GM06990 (cell line): Measurements from ENCODE around the gene CTNNAL1.
A peak's percentile ranks its signal among the peaks of the same experiment; 100 is the strongest.
"Not testable (repeated sequence)": the region's sequence is repeated elsewhere in the genome, so short reads cannot be mapped to it uniquely, and the experiment has no call there.

Experiments used
- DNase-seq: peaks from one replicate; pipeline ENCODE4 v3.0.0-alpha.2; 2011; ENCODE audit not compliant: insufficient read length; ENCODE audit errors: extremely low read depth
- H3K27me3 ChIP-seq: replicated peaks from 2 replicates; pipeline ENCODE4 v1.6.0; 2011; ENCODE audit warnings: low read length; ENCODE audit not compliant: control insufficient read depth, insufficient read depth
- H3K36me3 ChIP-seq: 2 replicates; pipeline ENCODE4 v1.5.1; 2011; ENCODE audit warnings: low read length; ENCODE audit not compliant: control insufficient read depth, insufficient read depth
- H3K4me3 ChIP-seq: replicated peaks from 2 replicates; pipeline ENCODE4 v1.5.1; 2011; ENCODE audit warnings: low read depth, mild to moderate bottlenecking, control low read depth, low read length
- TF ChIP-seq, protein P1 (sequence below): IDR thresholded peaks from 2 replicates; pipeline ENCODE4 v1.5.1; 2011; ENCODE audit warnings: low read length, control low read depth, mild to moderate bottlenecking, inconsistent platforms; ENCODE audit not compliant: insufficient read depth, poor library complexity, severe bottlenecking

The CTNNAL1 gene, protein sequence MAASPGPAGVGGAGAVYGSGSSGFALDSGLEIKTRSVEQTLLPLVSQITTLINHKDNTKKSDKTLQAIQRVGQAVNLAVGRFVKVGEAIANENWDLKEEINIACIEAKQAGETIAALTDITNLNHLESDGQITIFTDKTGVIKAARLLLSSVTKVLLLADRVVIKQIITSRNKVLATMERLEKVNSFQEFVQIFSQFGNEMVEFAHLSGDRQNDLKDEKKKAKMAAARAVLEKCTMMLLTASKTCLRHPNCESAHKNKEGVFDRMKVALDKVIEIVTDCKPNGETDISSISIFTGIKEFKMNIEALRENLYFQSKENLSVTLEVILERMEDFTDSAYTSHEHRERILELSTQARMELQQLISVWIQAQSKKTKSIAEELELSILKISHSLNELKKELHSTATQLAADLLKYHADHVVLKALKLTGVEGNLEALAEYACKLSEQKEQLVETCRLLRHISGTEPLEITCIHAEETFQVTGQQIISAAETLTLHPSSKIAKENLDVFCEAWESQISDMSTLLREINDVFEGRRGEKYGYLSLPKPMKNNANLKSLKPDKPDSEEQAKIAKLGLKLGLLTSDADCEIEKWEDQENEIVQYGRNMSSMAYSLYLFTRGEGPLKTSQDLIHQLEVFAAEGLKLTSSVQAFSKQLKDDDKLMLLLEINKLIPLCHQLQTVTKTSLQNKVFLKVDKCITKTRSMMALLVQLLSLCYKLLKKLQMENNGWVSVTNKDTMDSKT

DNA sequence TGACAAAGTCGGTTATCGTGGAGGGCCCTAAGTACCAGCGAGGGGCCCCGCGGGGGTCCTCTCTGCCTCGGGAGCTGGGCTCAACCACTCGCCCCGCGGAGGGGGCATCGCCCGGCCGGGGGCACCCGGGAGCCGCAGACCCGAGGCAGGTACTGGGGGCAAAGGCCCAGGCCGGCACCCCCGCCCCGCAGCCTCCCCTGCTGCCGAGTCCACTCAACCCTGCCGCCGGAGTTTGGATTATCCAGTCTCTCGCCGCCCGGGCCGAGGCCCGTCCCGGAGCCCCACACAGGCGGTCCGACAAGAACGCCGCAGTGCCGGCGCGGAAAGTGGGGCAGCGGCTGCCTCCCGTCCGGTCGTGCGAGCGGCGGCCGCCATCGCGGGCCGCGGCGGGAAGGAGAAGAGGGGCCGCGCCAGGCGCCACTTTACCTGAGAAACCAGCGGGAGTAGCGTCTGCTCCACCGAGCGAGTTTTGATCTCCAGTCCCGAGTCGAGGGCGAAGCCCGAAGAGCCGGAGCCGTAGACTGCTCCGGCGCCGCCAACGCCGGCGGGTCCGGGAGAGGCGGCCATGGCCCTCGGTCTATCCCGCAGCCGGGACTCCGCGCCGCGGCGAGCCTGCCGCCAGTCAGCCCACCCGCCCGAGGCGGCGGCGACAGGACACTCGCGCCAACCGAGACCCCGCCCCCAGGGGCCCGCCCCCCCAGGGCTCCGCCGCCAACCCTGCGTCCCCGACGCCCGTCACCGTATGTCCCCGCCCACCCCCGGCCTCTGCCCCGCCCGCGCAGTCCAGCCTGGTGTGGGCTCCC lies at the start of gene CTNNAL1:
TSS of gene CTNNAL1 (minus strand) at position 624 of the 803 bp plus-strand sequence. CDS start at position 567, 57 bp downstream.
- Histone ChIP-seq H3K36me3 (no peaks in the 10 kb centered on the region), H3K27me3 (no peaks in the 10 kb centered on the region), H3K4me3 (peak within 1 kb of the TSS; percentile 78)
- TF ChIP-seq, protein P1, sequence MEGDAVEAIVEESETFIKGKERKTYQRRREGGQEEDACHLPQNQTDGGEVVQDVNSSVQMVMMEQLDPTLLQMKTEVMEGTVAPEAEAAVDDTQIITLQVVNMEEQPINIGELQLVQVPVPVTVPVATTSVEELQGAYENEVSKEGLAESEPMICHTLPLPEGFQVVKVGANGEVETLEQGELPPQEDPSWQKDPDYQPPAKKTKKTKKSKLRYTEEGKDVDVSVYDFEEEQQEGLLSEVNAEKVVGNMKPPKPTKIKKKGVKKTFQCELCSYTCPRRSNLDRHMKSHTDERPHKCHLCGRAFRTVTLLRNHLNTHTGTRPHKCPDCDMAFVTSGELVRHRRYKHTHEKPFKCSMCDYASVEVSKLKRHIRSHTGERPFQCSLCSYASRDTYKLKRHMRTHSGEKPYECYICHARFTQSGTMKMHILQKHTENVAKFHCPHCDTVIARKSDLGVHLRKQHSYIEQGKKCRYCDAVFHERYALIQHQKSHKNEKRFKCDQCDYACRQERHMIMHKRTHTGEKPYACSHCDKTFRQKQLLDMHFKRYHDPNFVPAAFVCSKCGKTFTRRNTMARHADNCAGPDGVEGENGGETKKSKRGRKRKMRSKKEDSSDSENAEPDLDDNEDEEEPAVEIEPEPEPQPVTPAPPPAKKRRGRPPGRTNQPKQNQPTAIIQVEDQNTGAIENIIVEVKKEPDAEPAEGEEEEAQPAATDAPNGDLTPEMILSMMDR, result no peak
- peak; percentile 90 for DNase-seq

DNA sequence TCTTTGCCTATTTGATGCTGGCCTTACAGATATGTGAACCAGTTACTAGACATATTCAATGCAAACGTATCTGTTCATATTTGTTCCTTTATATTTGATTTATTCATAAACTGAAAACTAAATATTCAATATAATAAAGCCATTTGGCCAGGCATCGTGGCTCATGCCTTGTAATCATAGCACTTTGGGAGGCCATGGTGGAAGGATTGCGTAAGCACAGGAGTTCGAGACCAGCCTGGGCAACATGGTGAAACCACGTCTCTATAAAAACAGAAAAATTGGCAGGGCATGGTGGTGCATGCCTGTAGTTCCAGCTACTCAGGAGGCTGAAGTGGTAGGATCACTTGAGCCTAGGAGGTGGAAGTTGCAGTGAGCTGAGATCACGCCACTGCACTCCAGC lies 49.2 kb upstream of the CTNNAL1 start:
- no peak overlapping the region for H3K4me3 ChIP-seq
- DNase-seq, result no peak
- H3K36me3 ChIP-seq, result peaks cover 4% of the 10 kb centered on the region
- TF ChIP-seq, protein P1, result no peak
- H3K27me3 ChIP-seq, result no peaks in the 10 kb centered on the region

DNA sequence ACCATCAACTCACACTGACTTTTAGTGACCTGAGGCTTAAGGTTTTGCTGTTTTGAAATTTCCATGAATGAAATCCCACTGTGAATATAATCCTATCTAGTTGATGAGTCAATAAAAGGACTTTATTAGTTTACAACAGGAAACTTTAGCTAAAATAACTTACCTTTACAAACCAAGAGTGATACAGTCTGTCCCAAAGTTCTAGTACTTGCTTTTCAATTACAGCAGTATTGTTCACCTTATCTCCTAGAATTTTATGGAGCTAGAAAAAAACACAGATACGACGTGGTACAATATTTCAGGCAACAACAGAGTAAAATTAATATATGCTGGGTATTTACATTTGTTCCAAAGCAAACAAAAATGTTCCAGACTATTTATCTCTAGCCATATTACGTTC lies 46.9 kb upstream of the CTNNAL1 start:
- H3K4me3 ChIP-seq, result no peak overlapping the region
- TF ChIP-seq, protein P1, result no peak
- peaks cover 6% of the 10 kb centered on the region for H3K36me3 ChIP-seq
- no peak for DNase-seq
- no peaks in the 10 kb centered on the region for H3K27me3 ChIP-seq

DNA sequence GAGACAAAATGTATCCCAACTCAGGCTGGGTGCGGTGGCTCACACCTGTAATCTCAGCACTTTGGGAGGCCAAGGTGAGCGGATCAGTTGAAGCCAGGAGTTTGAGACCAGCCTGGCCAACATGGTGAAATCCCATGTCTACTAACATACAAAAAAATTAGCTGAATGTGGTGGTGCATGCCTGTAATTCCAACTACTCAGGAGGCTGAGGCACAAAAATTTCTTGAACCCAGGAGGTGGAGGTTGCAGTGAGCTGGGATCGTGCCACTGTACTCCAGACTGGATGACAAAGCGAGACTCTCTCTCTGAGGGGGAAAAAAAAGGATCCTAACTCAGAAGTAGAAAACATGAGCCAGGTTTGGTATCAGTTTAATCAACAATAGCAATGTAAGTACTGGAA lies 39.8 kb upstream of the CTNNAL1 start:
- not testable (repeated sequence) for H3K36me3 ChIP-seq, DNase-seq, H3K27me3 ChIP-seq, H3K4me3 ChIP-seq

DNA sequence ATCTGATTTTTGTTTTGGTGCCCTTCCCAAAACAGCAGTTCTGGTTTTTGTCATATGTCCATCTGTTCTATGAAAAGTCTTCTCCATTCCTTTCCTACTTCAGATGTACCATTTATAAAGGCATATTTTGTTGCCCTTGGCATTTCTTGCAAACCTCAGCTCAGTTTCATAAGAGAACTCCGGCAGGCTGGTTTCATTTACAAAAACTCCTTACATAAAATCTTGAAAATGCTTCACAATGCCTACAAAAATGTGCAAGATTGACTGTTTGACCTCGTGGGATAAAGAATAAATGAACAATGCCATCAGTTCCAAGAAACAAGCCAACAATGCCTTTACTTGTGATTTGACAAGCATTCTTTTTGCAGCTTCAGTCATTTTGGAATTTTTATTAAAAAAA lies 39.1 kb upstream of the CTNNAL1 start:
- peaks cover 8% of the 10 kb centered on the region for H3K36me3 ChIP-seq
- TF ChIP-seq, protein P1, result no peak
- H3K27me3 ChIP-seq, result no peaks in the 10 kb centered on the region
- no peak for DNase-seq
- H3K4me3 ChIP-seq, result no peak overlapping the region
